ENCODE results near the gene GPR146. TPM values are rescaled to one million over a fixed set of nuclear protein-coding genes. Genes with fewer than 3 reads are reported as not detected.

Gene GPR146
- total and polyA plus RNA-seq, 2 of the 13 experiments (the other 11 are each of a cell fraction or from before 2014, with no cell fraction given), result 2.0 to 15.9 TPM

DNA sequence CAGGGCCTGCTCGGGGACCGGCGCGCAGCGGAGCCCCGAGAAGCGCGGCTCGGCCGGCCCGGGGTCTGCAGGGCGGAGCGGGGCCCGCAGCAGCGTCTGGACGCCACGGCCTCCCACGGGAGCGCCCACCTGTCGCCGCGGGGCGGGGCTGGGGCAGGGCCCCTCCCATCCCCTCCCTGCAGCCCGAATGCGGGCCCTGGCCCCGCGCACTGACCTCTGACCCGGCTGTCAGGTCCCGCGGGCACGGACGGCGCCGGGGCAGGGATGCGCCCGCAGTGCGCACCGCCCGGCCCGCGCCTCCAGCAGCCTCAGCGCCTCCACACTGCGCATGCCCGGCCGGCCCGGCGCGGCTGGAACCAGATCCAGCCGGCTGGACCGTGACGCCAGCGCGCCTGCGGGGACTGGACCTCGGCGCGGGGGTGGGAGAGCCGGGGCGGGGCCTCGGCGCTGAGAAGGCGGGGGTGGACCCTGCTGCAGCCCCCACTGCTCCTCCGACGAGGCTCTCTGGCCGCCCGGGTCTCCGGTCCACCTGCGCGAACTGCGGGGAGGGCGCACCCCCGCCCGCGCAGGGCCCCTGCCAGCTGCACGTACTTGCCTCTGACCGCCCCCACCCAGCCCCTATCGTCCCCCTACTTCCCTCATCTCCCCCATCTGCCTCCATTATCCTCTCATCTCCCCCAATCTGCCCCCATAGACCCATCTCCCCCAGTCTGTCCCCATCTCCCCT lies 16.1 kb upstream of the GPR146 start (continued):
- TF ChIP-seq NKX3-1 (CRISPR knock-in tag; IDR thresholded peaks at IDR 0.05) (no peak), ZNF441 (CRISPR knock-in tag; IDR thresholded peaks at IDR 0.05; ENCODE audit: borderline replicate concordance) (peak; percentile 56; the same call in 1 of the 2 replicates), MEF2D (CRISPR knock-in tag; IDR thresholded peaks at IDR 0.05) (no peak), HOXD1 (CRISPR knock-in tag; IDR thresholded peaks at IDR 0.05) (no peak), BHLHE40 (IDR thresholded peaks at IDR 0.05; ENCODE audit: low read length) (no peak), TARDBP (CRISPR knock-in tag; IDR thresholded peaks at IDR 0.05) (peak; percentile 31; the same call in 1 of the 2 replicates), ZNF552 (CRISPR knock-in tag; IDR thresholded peaks at IDR 0.05; ENCODE audit: borderline replicate concordance) (no peak), ZNF446 (CRISPR knock-in tag; IDR thresholded peaks at IDR 0.05) (peak; percentile 77; the same call in 1 of the 2 replicates), NR2F6 (IDR thresholded peaks at IDR 0.05) (no peak), NR2F6 (CRISPR knock-in tag; IDR thresholded peaks at IDR 0.05) (no peak), ZNF644 (CRISPR knock-in tag; IDR thresholded peaks at IDR 0.05; ENCODE audit: low read depth) (no peak), ISX (CRISPR knock-in tag; conservative IDR thresholded peaks at IDR 0.05) (no peak), MZF1 (CRISPR knock-in tag; IDR thresholded peaks at IDR 0.05; ENCODE audit: borderline replicate concordance) (no peak), ZNF20 (CRISPR knock-in tag; IDR thresholded peaks at IDR 0.05) (no peak), ZNF260 (CRISPR knock-in tag; IDR thresholded peaks at IDR 0.05; ENCODE audit: borderline replicate concordance, low read depth) (no peak), ZNF674 (CRISPR knock-in tag; IDR thresholded peaks at IDR 0.05; ENCODE audit: low read depth) (no peak), RBFOX2 (IDR thresholded peaks at IDR 0.05; ENCODE audit: low read depth, low read length) (peak; percentile 77), ZNF768 (CRISPR knock-in tag; IDR thresholded peaks at IDR 0.05) (no peak), ZFP37 (CRISPR knock-in tag; IDR thresholded peaks at IDR 0.05; ENCODE audit: borderline replicate concordance) (no peak), ZNF709 (CRISPR knock-in tag; IDR thresholded peaks at IDR 0.05) (peak; percentile 75; the same call in 1 of the 2 replicates), NR2C2 (CRISPR knock-in tag; IDR thresholded peaks at IDR 0.05; ENCODE audit: borderline replicate concordance) (peak; percentile 88)
- TF ChIP-seq, protein P1, sequence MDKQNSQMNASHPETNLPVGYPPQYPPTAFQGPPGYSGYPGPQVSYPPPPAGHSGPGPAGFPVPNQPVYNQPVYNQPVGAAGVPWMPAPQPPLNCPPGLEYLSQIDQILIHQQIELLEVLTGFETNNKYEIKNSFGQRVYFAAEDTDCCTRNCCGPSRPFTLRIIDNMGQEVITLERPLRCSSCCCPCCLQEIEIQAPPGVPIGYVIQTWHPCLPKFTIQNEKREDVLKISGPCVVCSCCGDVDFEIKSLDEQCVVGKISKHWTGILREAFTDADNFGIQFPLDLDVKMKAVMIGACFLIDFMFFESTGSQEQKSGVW (CRISPR knock-in tag; IDR thresholded peaks at IDR 0.05; ENCODE audit: borderline replicate concordance), result no peak
- TF ChIP-seq, protein P2, sequence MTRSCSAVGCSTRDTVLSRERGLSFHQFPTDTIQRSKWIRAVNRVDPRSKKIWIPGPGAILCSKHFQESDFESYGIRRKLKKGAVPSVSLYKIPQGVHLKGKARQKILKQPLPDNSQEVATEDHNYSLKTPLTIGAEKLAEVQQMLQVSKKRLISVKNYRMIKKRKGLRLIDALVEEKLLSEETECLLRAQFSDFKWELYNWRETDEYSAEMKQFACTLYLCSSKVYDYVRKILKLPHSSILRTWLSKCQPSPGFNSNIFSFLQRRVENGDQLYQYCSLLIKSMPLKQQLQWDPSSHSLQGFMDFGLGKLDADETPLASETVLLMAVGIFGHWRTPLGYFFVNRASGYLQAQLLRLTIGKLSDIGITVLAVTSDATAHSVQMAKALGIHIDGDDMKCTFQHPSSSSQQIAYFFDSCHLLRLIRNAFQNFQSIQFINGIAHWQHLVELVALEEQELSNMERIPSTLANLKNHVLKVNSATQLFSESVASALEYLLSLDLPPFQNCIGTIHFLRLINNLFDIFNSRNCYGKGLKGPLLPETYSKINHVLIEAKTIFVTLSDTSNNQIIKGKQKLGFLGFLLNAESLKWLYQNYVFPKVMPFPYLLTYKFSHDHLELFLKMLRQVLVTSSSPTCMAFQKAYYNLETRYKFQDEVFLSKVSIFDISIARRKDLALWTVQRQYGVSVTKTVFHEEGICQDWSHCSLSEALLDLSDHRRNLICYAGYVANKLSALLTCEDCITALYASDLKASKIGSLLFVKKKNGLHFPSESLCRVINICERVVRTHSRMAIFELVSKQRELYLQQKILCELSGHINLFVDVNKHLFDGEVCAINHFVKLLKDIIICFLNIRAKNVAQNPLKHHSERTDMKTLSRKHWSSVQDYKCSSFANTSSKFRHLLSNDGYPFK (CRISPR knock-in tag; IDR thresholded peaks at IDR 0.05; ENCODE audit: borderline replicate concordance), result no peak
- TF ChIP-seq, protein P3, sequence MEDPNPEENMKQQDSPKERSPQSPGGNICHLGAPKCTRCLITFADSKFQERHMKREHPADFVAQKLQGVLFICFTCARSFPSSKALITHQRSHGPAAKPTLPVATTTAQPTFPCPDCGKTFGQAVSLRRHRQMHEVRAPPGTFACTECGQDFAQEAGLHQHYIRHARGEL (CRISPR knock-in tag; IDR thresholded peaks at IDR 0.05), result no peak
- TF ChIP-seq, protein P4, sequence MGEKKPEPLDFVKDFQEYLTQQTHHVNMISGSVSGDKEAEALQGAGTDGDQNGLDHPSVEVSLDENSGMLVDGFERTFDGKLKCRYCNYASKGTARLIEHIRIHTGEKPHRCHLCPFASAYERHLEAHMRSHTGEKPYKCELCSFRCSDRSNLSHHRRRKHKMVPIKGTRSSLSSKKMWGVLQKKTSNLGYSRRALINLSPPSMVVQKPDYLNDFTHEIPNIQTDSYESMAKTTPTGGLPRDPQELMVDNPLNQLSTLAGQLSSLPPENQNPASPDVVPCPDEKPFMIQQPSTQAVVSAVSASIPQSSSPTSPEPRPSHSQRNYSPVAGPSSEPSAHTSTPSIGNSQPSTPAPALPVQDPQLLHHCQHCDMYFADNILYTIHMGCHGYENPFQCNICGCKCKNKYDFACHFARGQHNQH (CRISPR knock-in tag; IDR thresholded peaks at IDR 0.05), result no peak
- TF ChIP-seq, protein P5, sequence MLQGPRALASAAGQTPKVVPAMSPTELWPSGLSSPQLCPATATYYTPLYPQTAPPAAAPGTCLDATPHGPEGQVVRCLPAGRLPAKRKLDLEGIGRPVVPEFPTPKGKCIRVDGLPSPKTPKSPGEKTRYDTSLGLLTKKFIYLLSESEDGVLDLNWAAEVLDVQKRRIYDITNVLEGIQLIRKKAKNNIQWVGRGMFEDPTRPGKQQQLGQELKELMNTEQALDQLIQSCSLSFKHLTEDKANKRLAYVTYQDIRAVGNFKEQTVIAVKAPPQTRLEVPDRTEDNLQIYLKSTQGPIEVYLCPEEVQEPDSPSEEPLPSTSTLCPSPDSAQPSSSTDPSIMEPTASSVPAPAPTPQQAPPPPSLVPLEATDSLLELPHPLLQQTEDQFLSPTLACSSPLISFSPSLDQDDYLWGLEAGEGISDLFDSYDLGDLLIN (CRISPR knock-in tag; IDR thresholded peaks at IDR 0.05; ENCODE audit: borderline replicate concordance), result no peak

Data from HepG2 (cell line).